Measurements from ENCODE around the gene DZIP3.
A peak's percentile ranks its signal among the peaks of the same experiment; 100 is the strongest.
"Not testable (repeated sequence)": the region's sequence is repeated elsewhere in the genome, so short reads cannot be mapped to it uniquely, and the experiment has no call there.

Gene DZIP3

DNA sequence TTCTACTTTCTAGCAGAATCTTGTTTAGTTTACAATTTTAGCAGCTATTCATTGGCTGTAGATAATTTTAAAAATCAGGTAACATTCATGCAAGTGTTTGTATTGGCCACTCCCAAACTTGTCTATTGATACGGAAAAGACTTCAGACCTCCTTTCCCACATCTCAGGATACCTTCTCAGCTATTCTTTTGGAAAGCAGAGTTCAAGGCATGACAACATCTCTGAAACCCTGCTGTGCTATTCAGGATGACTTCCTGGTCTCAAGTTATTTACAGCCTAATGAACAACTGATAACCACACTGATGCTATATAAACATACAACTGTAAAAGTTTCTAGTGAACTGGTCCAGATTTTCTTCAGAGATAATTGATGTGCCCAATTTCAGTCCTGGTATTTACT lies 55.8 kb downstream of the DZIP3 start:
- H3K36me3 ChIP-seq = peaks cover 14 to 69% (median 34%) of the 10 kb centered on the region in 3 donors
- DNase-seq = no peak
- intact Hi-C loops (cut with DNase I; ENCODE audit: low total_unique reads) = no loop called here
- no peaks in the 10 kb centered on the region for H3K4me1 ChIP-seq
- no peaks in the 10 kb centered on the region for H3K27me3 ChIP-seq
- no peak overlapping the region for H3K27ac ChIP-seq
- H3K9me3 ChIP-seq = no peaks in the 10 kb centered on the region
- TF ChIP-seq, protein P1, sequence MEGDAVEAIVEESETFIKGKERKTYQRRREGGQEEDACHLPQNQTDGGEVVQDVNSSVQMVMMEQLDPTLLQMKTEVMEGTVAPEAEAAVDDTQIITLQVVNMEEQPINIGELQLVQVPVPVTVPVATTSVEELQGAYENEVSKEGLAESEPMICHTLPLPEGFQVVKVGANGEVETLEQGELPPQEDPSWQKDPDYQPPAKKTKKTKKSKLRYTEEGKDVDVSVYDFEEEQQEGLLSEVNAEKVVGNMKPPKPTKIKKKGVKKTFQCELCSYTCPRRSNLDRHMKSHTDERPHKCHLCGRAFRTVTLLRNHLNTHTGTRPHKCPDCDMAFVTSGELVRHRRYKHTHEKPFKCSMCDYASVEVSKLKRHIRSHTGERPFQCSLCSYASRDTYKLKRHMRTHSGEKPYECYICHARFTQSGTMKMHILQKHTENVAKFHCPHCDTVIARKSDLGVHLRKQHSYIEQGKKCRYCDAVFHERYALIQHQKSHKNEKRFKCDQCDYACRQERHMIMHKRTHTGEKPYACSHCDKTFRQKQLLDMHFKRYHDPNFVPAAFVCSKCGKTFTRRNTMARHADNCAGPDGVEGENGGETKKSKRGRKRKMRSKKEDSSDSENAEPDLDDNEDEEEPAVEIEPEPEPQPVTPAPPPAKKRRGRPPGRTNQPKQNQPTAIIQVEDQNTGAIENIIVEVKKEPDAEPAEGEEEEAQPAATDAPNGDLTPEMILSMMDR (IDR thresholded peaks at IDR 0.05) = no peak
- H3K4me3 ChIP-seq = no peak overlapping the region

DNA sequence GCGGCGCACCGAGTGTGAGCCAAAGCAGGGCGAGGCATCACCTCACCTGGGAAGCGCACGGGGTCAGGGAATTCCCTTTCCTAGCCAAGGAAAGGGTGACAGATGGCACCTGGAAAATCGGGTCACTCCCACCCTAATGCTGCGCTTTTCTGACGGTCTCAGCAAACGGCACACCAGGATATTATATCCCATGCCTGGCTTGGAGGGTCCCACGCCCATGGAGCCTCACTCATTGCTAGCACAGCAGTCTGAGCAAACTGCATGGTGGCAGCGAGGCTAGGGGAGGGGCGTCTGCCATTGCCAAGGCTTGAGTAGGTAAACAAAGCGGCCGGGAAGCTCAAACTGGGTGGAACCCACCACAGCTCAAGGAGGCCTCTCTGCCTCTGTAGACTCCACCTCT lies 66.1 kb downstream of the DZIP3 start:
- not testable (repeated sequence) for DNase-seq
- H3K36me3 ChIP-seq = peaks cover 17 to 42% (median 22%) of the 10 kb centered on the region in 3 donors

DNA sequence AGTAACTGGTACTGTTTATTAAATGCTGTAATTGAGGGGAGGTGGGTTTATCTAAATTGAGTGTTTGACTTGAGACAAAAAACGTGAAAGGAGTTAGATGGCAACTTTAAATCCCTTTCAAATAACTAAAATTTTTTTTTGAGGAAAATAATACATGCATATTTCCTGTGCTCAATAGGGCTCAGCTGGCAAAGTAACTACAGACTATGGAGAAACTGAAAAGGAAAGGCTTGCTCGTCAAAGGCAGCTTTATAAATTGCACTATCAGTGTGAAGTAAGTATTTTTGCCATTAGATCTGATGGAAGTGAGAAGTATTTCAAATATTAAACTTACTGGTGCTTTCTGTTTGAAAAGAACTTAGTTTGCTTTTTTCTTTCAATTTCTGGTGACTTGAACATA lies 72.2 kb downstream of the DZIP3 start:
- DNase-seq = no peak

More for the DNA sequence above, 66.1 kb downstream of the DZIP3 start:
- H3K9me3 ChIP-seq; H3K4me1 ChIP-seq; H3K27me3 ChIP-seq; intact Hi-C loops (cut with DNase I; ENCODE audit: low total_unique reads); H3K4me3 ChIP-seq; H3K27ac ChIP-seq: not testable (repeated sequence)

DNA sequence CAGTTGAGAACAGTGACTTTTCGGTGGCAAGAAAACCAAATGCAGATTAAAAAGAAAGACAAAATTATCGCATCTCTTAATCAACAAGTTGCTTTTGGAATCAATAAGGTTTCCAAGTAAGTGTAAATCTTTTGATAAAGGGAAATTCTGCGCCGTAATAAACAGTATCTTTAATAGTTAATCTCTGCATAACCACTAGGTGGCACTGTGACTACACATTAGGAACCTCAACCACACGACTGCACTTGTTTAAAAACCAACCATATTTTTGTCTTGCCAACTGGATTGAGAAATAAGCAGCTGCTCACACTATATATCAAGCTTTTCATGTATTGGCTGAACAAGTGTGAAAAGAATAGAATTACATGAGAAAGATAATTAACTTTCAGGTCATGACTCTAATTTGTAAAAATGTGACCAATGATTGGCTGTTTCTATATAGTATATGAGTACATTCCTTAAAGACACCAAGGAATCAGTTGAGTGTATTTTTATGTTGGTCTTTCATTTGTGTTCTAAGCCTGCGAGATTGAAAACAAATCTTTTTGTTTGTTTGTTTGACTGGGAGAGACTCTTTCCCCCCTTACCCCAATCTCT lies 72.7 kb downstream of the DZIP3 start:
- H3K4me3 ChIP-seq = no peak overlapping the region
- DNase-seq = no peak

More for the DNA sequence above, 72.2 kb downstream of the DZIP3 start:
- H3K9me3 ChIP-seq = no peaks in the 10 kb centered on the region
- H3K4me1 ChIP-seq = no peaks in the 10 kb centered on the region
- TF ChIP-seq, protein P1 (IDR thresholded peaks at IDR 0.05) = no peak
- no peak overlapping the region for H3K27ac ChIP-seq
- H3K27me3 ChIP-seq = no peaks in the 10 kb centered on the region
- peaks cover 0 to 11% (median 0%) of the 10 kb centered on the region in 3 donors for H3K36me3 ChIP-seq
- intact Hi-C loops (cut with DNase I; ENCODE audit: low total_unique reads) = loop anchor here (10.0 kb wide), 1 partner anchor 253 kb away; no protein-coding TSS in a partner anchor
- no peak overlapping the region for H3K4me3 ChIP-seq

DNA sequence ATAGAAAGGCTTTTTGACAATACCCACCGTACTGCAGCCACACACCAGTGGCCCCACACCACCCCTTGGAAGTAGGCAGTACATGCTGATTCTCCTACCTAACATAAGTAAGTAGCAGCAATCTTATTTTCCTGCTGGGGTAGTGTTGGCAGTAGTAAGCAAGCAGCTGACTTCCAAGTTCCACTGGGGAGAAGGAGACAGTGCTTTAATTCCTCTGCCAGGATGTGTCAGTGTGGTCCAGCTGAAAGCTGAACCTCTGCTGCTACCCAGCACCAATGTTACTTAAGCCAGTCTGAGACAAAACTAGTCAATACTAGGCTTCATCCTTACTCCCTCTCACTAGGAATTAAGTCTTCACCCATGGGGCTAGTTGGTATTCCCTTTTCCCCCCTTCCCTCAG lies 74.7 kb downstream of the DZIP3 start:
- H3K4me3 ChIP-seq = no peak overlapping the region
- H3K4me1 ChIP-seq = no peaks in the 10 kb centered on the region
- H3K36me3 ChIP-seq = peaks cover 0 to 13% (median 5%) of the 10 kb centered on the region in 3 donors
- H3K9me3 ChIP-seq = no peaks in the 10 kb centered on the region
- TF ChIP-seq, protein P1 (IDR thresholded peaks at IDR 0.05) = no peak
- H3K27ac ChIP-seq = no peak overlapping the region
- no peak for DNase-seq
- intact Hi-C loops (cut with DNase I; ENCODE audit: low total_unique reads) = loop anchor here (10.0 kb wide), 1 partner anchor 251 kb away; no protein-coding TSS in a partner anchor
- H3K27me3 ChIP-seq = no peaks in the 10 kb centered on the region

More for the DNA sequence above, 72.7 kb downstream of the DZIP3 start:
- Histone ChIP-seq H3K4me1 (no peaks in the 10 kb centered on the region), H3K36me3 (peaks cover 0 to 11% (median 0%) of the 10 kb centered on the region in 3 donors), H3K9me3 (no peaks in the 10 kb centered on the region), H3K27me3 (no peaks in the 10 kb centered on the region), H3K27ac (no peak overlapping the region)
- TF ChIP-seq, protein P1 (IDR thresholded peaks at IDR 0.05) = peak; percentile 67 to 70
- intact Hi-C loops (cut with DNase I; ENCODE audit: low total_unique reads) = loop anchor here (10.0 kb wide), 1 partner anchor 253 kb away; no protein-coding TSS in a partner anchor

DNA sequence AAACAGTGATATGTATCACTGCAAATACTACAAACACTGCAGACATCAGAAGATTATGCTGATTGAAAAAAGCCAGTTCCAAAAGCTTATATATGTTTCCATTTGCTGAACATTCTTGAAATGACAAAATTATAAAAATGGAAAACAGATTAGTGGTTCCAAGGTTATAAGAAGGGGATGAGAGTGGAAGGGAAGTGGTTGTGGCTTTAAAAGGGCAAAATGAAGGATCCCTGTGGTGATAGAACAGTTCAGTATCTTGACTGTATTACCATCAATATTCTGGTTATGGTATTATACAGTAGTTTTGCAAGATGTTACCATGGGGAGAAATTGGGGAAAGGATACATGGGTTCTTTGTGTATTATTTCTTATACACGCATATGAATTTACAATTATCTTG lies 77.8 kb downstream of the DZIP3 start:
- intact Hi-C loops (cut with DNase I; ENCODE audit: low total_unique reads) = loop anchor here (10.0 kb wide), 1 partner anchor 247 kb away; no protein-coding TSS in a partner anchor
- Histone ChIP-seq H3K4me3 (no peak overlapping the region), H3K36me3 (peaks cover 2 to 24% (median 5%) of the 10 kb centered on the region in 3 donors), H3K9me3 (no peaks in the 10 kb centered on the region), H3K4me1 (no peaks in the 10 kb centered on the region), H3K27ac (no peak overlapping the region), H3K27me3 (no peaks in the 10 kb centered on the region)
- DNase-seq = no peak
- TF ChIP-seq, protein P1 (IDR thresholded peaks at IDR 0.05) = no peak

Data from tibial artery (tissue), 4 donors.